Measurements from ENCODE around the gene CD36. TPM values are rescaled to one million over a fixed set of nuclear protein-coding genes. Genes with fewer than 3 reads are reported as not detected.

Gene CD36
- total RNA-seq, 2 donors from 2014 or later, result 76.0 to 120 TPM

DNA sequence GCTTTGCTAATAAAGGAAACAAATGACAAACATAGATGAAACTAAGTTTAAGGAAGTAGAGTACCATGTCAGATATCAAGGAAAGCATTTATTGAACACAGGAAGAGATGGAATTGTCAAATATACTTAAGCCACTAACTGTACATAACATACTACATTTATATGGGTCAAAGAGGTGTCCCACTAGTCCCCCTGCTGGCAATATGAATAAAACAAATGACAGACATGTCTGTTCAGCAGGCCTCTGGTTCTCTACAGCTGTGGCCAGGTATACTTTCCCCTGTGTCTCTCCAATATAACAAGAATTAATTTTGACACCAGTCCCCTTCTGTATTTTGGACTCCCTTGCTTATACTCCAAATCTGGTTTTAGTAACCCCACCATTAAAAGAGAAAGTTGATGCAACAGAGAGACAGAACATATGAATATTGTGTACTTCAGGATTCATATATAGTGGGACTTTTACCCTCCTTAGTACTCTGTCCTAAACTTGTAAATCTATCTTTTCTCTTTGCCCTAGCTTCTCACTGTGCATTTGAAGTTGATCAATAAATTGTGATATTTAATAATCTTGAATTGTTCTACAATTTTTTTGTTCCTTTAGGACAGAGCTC is 42.9 kb downstream of the CD36 start:
- H3K9me3 ChIP-seq, result no peaks in the 10 kb centered on the region
- H3K4me3 ChIP-seq, result no peak overlapping the region
- H3K36me3 ChIP-seq (replicated peaks in 1 of 2; ENCODE audit: insufficient read depth in 1 of 2, low read depth in 2 of 2), result no peaks in the 10 kb centered on the region
- H3K4me1 ChIP-seq, result no peaks in the 10 kb centered on the region
- intact Hi-C loops (cut with DNase I), result no loop called here
- no peaks in the 10 kb centered on the region for H3K27me3 ChIP-seq
- no peak overlapping the region for H3K27ac ChIP-seq
- DNase-seq (no peak), ATAC-seq (peak; percentile 47)
- TF ChIP-seq, protein P1, sequence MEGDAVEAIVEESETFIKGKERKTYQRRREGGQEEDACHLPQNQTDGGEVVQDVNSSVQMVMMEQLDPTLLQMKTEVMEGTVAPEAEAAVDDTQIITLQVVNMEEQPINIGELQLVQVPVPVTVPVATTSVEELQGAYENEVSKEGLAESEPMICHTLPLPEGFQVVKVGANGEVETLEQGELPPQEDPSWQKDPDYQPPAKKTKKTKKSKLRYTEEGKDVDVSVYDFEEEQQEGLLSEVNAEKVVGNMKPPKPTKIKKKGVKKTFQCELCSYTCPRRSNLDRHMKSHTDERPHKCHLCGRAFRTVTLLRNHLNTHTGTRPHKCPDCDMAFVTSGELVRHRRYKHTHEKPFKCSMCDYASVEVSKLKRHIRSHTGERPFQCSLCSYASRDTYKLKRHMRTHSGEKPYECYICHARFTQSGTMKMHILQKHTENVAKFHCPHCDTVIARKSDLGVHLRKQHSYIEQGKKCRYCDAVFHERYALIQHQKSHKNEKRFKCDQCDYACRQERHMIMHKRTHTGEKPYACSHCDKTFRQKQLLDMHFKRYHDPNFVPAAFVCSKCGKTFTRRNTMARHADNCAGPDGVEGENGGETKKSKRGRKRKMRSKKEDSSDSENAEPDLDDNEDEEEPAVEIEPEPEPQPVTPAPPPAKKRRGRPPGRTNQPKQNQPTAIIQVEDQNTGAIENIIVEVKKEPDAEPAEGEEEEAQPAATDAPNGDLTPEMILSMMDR (IDR thresholded peaks at IDR 0.05), result peak in 5 of 7 experiments; percentile 19 to 34 (median 32)
- TF ChIP-seq POLR2A (IDR thresholded peaks at IDR 0.05), result no peak

DNA sequence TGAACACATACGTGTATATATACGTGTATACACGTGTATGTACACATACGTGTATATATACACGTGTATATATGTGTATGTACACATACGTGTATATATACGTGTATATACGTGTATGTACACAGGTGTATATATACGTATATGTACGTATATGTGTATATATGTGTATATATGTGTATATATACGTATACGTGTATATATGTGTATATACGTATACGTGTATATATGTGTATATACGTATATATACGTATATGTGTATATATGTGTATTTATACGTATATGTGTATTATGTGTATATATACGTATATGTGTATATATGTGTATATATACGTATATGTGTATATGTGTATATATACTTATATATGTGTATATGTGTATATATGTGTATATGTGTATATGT is 44.3 kb downstream of the CD36 start:
- 79 to 86% methylated on average over 19 of the region's 19 CpGs for WGBS, 2 donors
- H3K9me3 ChIP-seq, result no peaks in the 10 kb centered on the region

DNA sequence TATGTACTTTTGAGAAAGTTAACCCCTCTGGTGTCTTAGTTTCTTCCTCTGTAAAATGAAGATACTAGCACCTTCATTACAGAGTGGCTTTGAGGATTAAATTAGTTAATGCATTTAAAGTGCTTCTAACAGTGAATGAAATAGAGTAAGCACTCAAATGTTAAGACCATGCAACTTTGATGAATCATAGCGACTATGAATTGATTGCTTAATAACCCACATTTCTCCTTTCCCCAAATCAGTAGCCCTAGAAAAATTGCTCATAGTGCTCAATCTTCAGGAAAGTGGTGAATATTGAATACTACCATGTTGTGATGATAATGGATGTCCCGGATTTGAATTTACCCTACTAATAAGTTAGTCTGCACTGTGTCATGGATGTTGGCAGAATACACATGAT is 48.1 kb downstream of the CD36 start:
- DNase-seq (no peak), ATAC-seq (no peak)
- no peaks in the 10 kb centered on the region for H3K4me1 ChIP-seq
- no peaks in the 10 kb centered on the region for H3K27me3 ChIP-seq
- 83 to 86% methylated on average over 2 of the region's 2 CpGs for WGBS, 2 donors
- no peak overlapping the region for H3K4me3 ChIP-seq
- H3K27ac ChIP-seq, result no peak overlapping the region
- H3K36me3 ChIP-seq (replicated peaks in 1 of 2; ENCODE audit: insufficient read depth in 1 of 2, low read depth in 2 of 2), result no peaks in the 10 kb centered on the region
- no peak for TF ChIP-seq POLR2A (IDR thresholded peaks at IDR 0.05)
- TF ChIP-seq, protein P1 (IDR thresholded peaks at IDR 0.05), result no peak
- no peaks in the 10 kb centered on the region for H3K9me3 ChIP-seq
- intact Hi-C loops (cut with DNase I), result no loop called here

More for the DNA sequence above, 44.3 kb downstream of the CD36 start:
- ATAC-seq (no peak), DNase-seq (no peak)
- Histone ChIP-seq H3K27me3 (no peaks in the 10 kb centered on the region), H3K27ac (no peak overlapping the region), H3K4me3 (no peak overlapping the region), H3K4me1 (no peaks in the 10 kb centered on the region), H3K36me3 (replicated peaks in 1 of 2; ENCODE audit: insufficient read depth in 1 of 2, low read depth in 2 of 2) (no peaks in the 10 kb centered on the region)
- TF ChIP-seq POLR2A (IDR thresholded peaks at IDR 0.05), result no peak
- TF ChIP-seq, protein P1 (IDR thresholded peaks at IDR 0.05), result no peak
- intact Hi-C loops (cut with DNase I), result no loop called here

GRCh38 chr7:80699045-80699638 is 60.7 kb downstream of the CD36 start:
- H3K36me3 ChIP-seq (replicated peaks in 1 of 2; ENCODE audit: insufficient read depth in 1 of 2, low read depth in 2 of 2), result no peaks in the 10 kb centered on the region
- ATAC-seq (peak; percentile 71), DNase-seq (no peak)
- no peaks in the 10 kb centered on the region for H3K4me1 ChIP-seq
- TF ChIP-seq, protein P1 (IDR thresholded peaks at IDR 0.05), result peak; percentile 54 to 84 (median 77)
- TF ChIP-seq POLR2A (IDR thresholded peaks at IDR 0.05), result no peak
- intact Hi-C loops (cut with DNase I), result no loop called here
- 17 to 18% methylated on average over 5 of the region's 5 CpGs for WGBS, 2 donors
- H3K9me3 ChIP-seq, result no peaks in the 10 kb centered on the region
- no peak overlapping the region for H3K4me3 ChIP-seq
- H3K27me3 ChIP-seq, result no peaks in the 10 kb centered on the region
- H3K27ac ChIP-seq, result no peak overlapping the region

Data from body of pancreas (tissue), 4 donors.